GM23338 (cell line): ENCODE results near the gene DRC1. TPM values are rescaled to one million over a fixed set of nuclear protein-coding genes. Genes with fewer than 3 reads are reported as not detected.
"Not testable (repeated sequence)": the region's sequence is repeated elsewhere in the genome, so short reads cannot be mapped to it uniquely, and the experiment has no call there.

Source experiments
- ATAC-seq: fragments of 200-7000 bp; cut with Tn5 transposase; 3 replicates; pipeline ENCODE4 v1.9.1; 2020
- DNase-seq: peaks from one replicate; pipeline ENCODE4 v3.0.0-alpha.2; 2015; ENCODE audit warnings: low spot score
- H2AFZ ChIP-seq: fragments of 200-600 bp; sonication (generic); 2 replicates; pipeline ENCODE4 v1.8.0; 2016; ENCODE audit warnings: antibody characterized with exemption, mild to moderate bottlenecking, moderate library complexity
- H3F3A ChIP-seq: fragments of 200-600 bp; sonication (generic); replicated peaks from 2 replicates; pipeline ENCODE4 v1.8.0; 2017; ENCODE audit warnings: antibody characterized with exemption, mixed run types, low read depth
- H3K27ac ChIP-seq: fragments of 200-600 bp; sonication (generic); 2 replicates; pipeline ENCODE4 v1.6.1; 2016; ENCODE audit warnings: low read depth
- H3K27me3 ChIP-seq: fragments of 200-600 bp; sonication (generic); 2 replicates; pipeline ENCODE4 v1.8.0; 2016; ENCODE audit warnings: mild to moderate bottlenecking, mixed run types, moderate library complexity; ENCODE audit not compliant: insufficient read depth
- H3K36me3 ChIP-seq: fragments of 200-600 bp; sonication (generic); 2 replicates; pipeline ENCODE4 v1.8.0; 2016; ENCODE audit warnings: mild to moderate bottlenecking; ENCODE audit not compliant: insufficient read depth
- H3K4me1 ChIP-seq: fragments of 200-600 bp; sonication (generic); 2 replicates; pipeline ENCODE4 v1.8.0; 2016; ENCODE audit warnings: mild to moderate bottlenecking, moderate library complexity; ENCODE audit not compliant: insufficient read depth
- H3K4me2 ChIP-seq: fragments of 200-600 bp; sonication (generic); 2 replicates; pipeline ENCODE4 v1.7.1; 2017; ENCODE audit warnings: mixed run types
- H3K4me3 ChIP-seq: fragments of 200-600 bp; sonication (generic); 2 replicates; pipeline ENCODE4 v1.6.1; 2016; ENCODE audit warnings: mixed run types
- H3K79me2 ChIP-seq: fragments of 200-600 bp; sonication (generic); replicated peaks from 2 replicates; pipeline ENCODE4 v1.8.0; 2017; ENCODE audit warnings: mild to moderate bottlenecking; ENCODE audit not compliant: insufficient read depth
- H3K9me2 ChIP-seq: fragments of 200-600 bp; sonication (generic); 2 replicates; pipeline ENCODE4 v1.8.0; 2017; ENCODE audit not compliant: insufficient read depth
- H4K20me1 ChIP-seq: fragments of 200-600 bp; sonication (generic); replicated peaks from 2 replicates; pipeline ENCODE4 v1.8.0; 2017; ENCODE audit warnings: mild to moderate bottlenecking; ENCODE audit not compliant: insufficient read depth
- H3K27ac Mint-ChIP-seq: 2 replicates; pipeline ENCODE4 v1.8.0; 2020; ENCODE audit warnings: inconsistent platforms, mild to moderate bottlenecking, moderate library complexity, mixed read lengths
- H3K27me3 Mint-ChIP-seq: 3 replicates; pipeline ENCODE4 v1.8.0; 2022; ENCODE audit warnings: low read depth, mild to moderate bottlenecking, moderate library complexity, mixed read lengths, inconsistent platforms; ENCODE audit not compliant: insufficient read depth, poor library complexity
- H3K36me3 Mint-ChIP-seq: 3 replicates; pipeline ENCODE4 v1.8.0; 2021; ENCODE audit warnings: low read depth, mild to moderate bottlenecking, inconsistent platforms, moderate library complexity, mixed read lengths
- H3K4me1 Mint-ChIP-seq: 3 replicates; pipeline ENCODE4 v1.8.0; 2020; ENCODE audit warnings: mild to moderate bottlenecking, inconsistent platforms, mixed read lengths
- H3K4me3 Mint-ChIP-seq: 3 replicates; pipeline ENCODE4 v1.8.0; 2021; ENCODE audit warnings: moderate library complexity, mild to moderate bottlenecking, inconsistent platforms, mixed read lengths
- H3K9me3 Mint-ChIP-seq: 3 replicates; pipeline ENCODE4 v1.8.0; 2020; ENCODE audit warnings: moderate library complexity, mild to moderate bottlenecking, inconsistent platforms, mixed read lengths
- ETS1 ChIP-seq: IDR thresholded peaks from 2 replicates; pipeline ENCODE4 v1.6.1; 2016; ENCODE audit warnings: antibody characterized with exemption
- EZH2phosphoT487 ChIP-seq: fragments of 200-600 bp; sonication (generic); IDR thresholded peaks from one replicate; pipeline ENCODE4 v1.8.1; 2018; ENCODE audit warnings: antibody characterized with exemption; ENCODE audit not compliant: unreplicated experiment
- NANOG ChIP-seq: IDR thresholded peaks from 2 replicates; pipeline ENCODE4 v1.6.1; 2016; ENCODE audit warnings: antibody characterized with exemption, borderline replicate concordance
- REST ChIP-seq: IDR thresholded peaks from one replicate; pipeline ENCODE4 v1.6.1; 2018; ENCODE audit warnings: antibody characterized with exemption; ENCODE audit not compliant: unreplicated experiment
- ZNF114 ChIP-seq: fragments of 250-450 bp; sonication (Bioruptor Pico); IDR thresholded peaks from 2 replicates; pipeline ENCODE4 v1.5.0; 2020; ENCODE audit warnings: mild to moderate bottlenecking, moderate library complexity
- ZNF462 ChIP-seq: fragments of 250-450 bp; sonication (Bioruptor Pico); IDR thresholded peaks from 2 replicates; pipeline ENCODE4 v1.5.0; 2020; ENCODE audit warnings: mild to moderate bottlenecking, moderate library complexity
- polyA plus RNA-seq: library from polyadenylated mRNA; unstranded; fragments of >200 nt; fragmentation: Nextera tagmentation; extraction: Ambion mirVana; gene quantifications from 2 replicates; pipeline ENCODE4 v1.2.1, GENCODE V29; 2016
- total RNA-seq: library from RNA; depleted of rRNA; stranded (reverse); fragments of >200 nt; shearing (Covaris generic); gene quantifications from 2 replicates; pipeline ENCODE4 v1.2.3, GENCODE V29; 2014

Gene DRC1
- total and polyA plus RNA-seq, 2 experiments from 2014 or later, result 0.45 TPM; not detected in 1

GRCh38 chr2:26364669-26365068 lies 37.1 kb upstream of the DRC1 start (continued):
- TF ChIP-seq ZNF462 (CRISPR knock-in tag) (no peak), EZH2phosphoT487 (no peak), REST (no peak)

- Mint-ChIP-seq H3K36me3 (peaks cover 41% of the 10 kb centered on the region), H3K27ac (no peak overlapping the region), H3K27me3 (peaks cover 7% of the 10 kb centered on the region), H3K4me1 (no peaks in the 10 kb centered on the region), H3K9me3 (peaks cover 10% of the 10 kb centered on the region), H3K4me3 (no peak overlapping the region)
- DNase-seq (no peak), ATAC-seq (no peak)
- Histone ChIP-seq H3K27me3 (no peaks in the 10 kb centered on the region), H3K9me2 (no peaks in the 10 kb centered on the region), H3K4me2 (no peak overlapping the region), H4K20me1 (peaks cover 10% of the 10 kb centered on the region; the same call in 1 of the 2 replicates), H3K27ac (no peak overlapping the region), H3K79me2 (peaks cover 29% of the 10 kb centered on the region), H2AFZ (no peak overlapping the region), H3F3A (no peaks in the 10 kb centered on the region), H3K4me1 (no peaks in the 10 kb centered on the region), H3K36me3 (peaks cover 4% of the 10 kb centered on the region; the same call in 1 of the 2 replicates), H3K4me3 (no peak overlapping the region)
- TF ChIP-seq NANOG (no peak), ZNF114 (CRISPR knock-in tag) (no peak), ETS1 (no peak)
Observed at GRCh38 chr2:26366957-26367356, 34.8 kb upstream of the DRC1 start.

- H3F3A ChIP-seq, H2AFZ ChIP-seq, H3K4me1 ChIP-seq, H3K27me3 Mint-ChIP-seq, H3K27ac ChIP-seq, H3K27ac Mint-ChIP-seq, H3K4me1 Mint-ChIP-seq, H4K20me1 ChIP-seq, H3K79me2 ChIP-seq, ATAC-seq, H3K27me3 ChIP-seq, H3K9me2 ChIP-seq, H3K4me2 ChIP-seq, H3K4me3 Mint-ChIP-seq, H3K4me3 ChIP-seq, DNase-seq: not testable (repeated sequence)
- Mint-ChIP-seq H3K9me3 (peaks cover 16% of the 10 kb centered on the region), H3K36me3 (peaks cover 61% of the 10 kb centered on the region)
- peaks cover 10% of the 10 kb centered on the region for H3K36me3 ChIP-seq
Observed at GRCh38 chr2:26369664-26370063, 32.1 kb upstream of the DRC1 start.
